ENCODE data around the gene SYDE2.
"Not testable (repeated sequence)": the region's sequence is repeated elsewhere in the genome, so short reads cannot be mapped to it uniquely, and the experiment has no call there.

Gene SYDE2, protein sequence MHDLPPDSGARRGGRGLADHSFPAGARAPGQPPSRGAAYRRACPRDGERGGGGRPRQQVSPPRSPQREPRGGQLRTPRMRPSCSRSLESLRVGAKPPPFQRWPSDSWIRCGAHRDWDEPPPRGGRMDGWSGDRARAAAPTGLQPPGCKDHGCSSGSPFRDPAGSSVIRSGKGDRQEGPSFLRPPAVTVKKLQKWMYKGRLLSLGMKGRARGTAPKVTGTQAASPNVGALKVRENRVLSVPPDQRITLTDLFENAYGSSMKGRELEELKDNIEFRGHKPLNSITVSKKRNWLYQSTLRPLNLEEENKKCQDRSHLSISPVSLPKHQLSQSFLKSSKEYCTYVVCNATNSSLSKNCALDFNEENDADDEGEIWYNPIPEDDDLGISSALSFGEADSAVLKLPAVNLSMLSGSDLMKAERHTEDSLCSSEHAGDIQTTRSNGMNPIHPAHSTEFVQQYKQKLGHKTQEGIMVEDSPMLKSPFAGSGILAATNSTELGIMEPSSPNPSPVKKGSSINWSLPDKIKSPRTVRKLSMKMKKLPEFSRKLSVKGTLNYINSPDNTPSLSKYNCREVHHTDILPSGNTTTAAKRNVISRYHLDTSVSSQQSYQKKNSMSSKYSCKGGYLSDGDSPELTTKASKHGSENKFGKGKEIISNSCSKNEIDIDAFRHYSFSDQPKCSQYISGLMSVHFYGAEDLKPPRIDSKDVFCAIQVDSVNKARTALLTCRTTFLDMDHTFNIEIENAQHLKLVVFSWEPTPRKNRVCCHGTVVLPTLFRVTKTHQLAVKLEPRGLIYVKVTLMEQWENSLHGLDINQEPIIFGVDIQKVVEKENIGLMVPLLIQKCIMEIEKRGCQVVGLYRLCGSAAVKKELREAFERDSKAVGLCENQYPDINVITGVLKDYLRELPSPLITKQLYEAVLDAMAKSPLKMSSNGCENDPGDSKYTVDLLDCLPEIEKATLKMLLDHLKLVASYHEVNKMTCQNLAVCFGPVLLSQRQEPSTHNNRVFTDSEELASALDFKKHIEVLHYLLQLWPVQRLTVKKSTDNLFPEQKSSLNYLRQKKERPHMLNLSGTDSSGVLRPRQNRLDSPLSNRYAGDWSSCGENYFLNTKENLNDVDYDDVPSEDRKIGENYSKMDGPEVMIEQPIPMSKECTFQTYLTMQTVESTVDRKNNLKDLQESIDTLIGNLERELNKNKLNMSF

DNA sequence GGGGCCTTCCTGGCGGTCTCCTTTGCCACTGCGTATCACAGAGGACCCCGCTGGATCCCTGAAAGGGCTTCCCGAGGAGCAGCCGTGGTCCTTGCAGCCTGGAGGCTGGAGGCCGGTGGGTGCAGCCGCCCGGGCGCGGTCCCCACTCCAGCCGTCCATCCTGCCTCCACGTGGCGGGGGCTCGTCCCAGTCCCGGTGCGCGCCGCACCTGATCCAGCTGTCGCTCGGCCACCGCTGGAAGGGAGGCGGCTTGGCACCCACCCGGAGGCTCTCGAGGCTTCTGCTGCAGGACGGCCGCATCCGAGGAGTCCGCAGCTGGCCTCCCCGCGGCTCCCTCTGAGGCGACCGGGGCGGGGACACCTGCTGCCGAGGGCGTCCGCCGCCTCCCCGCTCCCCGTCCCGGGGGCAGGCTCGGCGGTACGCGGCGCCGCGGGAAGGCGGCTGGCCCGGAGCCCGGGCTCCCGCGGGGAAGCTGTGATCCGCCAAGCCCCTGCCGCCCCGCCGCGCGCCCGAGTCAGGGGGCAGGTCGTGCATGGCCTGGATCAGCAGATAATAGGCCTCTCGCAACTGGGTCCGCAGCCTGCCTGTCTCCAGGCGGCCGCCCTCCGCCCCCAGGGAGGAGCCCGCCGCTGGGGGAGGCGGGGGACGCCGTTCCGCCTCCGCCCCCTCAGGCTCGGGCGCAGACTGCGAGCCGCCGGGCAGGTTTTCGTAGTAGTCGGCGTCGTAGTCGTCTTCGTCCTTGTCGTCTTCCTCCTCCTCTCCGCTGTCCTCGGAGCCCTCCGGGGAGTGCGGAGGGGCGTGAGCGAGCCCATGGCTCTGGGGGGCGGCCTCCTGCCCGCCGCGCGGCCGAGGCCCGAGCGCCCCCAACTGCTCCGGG is at the start of gene SYDE2:
SYDE2 (minus strand) TSS at position 554 of the 877 bp plus-strand sequence; CDS start at position 534, 20 bp downstream.
- DNase-seq, result peak; percentile 12

DNA sequence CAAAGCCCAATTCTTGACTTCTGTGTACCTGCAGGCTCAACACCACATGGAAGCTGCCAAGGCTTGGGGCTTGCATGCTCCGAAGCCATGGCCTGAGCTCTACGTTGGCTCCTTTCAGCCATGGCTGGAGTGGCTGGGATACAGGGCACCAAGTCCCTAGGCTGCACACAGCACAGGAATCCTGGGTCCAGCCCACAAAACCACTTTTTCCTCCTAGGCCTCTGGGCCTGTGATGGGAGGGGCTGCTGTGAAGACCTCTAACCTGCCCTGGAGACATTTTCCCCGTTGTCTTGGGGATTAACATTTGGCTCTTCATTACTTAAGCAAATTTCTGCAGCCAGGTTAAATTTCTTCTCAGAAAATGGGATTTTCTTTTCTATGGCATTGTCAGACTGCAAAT is 48.2 kb upstream of the SYDE2 start:
- not testable (repeated sequence) for DNase-seq

DNA sequence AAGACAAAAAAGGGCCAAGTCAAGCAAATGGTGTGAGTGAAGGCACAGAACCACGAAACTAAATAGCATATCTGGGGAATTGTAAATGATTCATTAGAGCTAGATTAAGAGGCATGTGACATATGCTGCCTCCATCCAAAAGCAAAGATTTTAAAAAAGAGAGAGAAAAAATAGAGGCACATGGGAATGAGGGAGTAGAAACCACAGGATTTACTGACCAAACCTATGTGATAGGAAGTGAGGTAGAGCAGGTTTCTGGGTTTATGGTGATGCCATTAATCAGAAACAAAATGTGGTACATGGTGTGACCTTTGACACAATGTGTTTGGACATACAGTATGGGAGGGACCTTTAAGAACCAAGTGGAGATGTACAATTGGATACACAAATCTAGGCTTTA is 45.1 kb upstream of the SYDE2 start:
- DNase-seq, result no peak

DNA sequence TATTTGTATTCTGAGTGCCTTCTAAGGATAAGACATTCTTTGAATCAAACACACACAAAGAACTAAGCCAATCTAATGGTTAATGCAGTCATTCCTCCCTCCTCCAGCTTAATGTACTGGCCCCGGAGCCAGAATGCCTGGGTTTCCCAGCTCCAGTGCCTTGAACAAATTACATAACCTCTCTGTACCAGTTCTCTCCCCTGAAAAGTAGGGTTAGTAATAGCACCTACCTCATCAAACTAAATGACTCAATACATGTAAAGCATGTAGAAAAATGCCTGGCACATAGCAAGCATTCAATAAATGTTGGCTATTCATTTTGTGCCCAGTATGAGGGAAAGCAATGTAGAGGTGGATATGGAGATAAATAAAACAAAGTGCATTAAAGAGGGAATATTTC is 44.6 kb upstream of the SYDE2 start:
- no peak for DNase-seq

DNA sequence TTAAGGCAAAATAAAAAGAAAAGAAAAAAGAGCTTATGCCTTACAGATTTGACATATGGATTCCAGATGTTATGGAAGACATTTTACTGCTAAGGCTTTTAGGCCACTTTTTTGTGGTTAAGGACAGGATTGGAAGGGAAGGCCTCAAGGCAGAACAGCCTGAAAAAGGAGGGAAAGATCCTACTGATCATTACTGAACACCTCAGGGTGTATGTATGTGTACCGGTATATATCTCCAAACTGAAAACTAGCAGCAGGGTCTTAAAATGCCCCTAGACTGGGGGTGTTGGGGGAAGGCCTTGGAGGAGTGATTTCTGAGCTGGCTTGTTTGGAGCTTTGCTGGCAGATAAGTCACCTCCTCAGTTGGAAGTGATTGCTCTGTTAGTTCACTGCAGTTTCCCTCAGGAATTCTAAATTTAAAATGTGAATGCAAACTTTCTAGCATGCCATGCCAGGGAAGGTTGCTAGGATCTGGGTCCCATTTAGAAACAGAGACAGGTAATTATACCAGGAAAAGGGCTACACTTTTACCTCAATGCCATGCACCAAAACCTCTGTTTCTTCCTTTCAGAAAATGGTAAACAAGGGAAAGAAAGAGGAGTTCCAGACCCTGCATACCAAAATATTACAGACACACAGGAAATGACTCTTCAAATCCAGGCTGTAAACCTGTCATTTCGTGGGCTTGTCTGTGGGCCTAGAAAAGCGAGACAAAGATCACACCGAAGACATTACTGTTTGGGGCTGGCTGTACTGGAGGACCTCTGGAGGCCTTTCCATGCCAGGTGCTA is 43.6 kb upstream of the SYDE2 start:
- no peak for DNase-seq

DNA sequence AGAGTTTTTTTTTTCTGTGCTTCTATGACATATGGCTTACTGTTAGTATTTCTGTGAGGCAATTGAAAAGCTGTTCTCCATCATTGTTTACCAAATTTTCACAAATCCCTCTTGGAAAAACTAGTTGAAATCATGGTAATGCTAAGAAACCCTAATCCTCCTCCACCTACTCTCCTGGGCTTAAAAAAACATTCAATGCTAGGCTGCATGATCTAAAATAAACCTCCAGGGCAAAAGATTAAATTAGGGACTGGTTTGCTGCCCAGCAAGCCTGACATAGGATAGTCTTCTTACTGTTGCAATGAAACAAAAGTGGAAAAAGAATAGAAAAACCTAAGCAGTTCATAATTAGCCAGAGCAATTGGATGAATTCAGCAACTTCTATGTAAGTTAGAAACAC is 42.6 kb upstream of the SYDE2 start:
- no peak for DNase-seq

DNA sequence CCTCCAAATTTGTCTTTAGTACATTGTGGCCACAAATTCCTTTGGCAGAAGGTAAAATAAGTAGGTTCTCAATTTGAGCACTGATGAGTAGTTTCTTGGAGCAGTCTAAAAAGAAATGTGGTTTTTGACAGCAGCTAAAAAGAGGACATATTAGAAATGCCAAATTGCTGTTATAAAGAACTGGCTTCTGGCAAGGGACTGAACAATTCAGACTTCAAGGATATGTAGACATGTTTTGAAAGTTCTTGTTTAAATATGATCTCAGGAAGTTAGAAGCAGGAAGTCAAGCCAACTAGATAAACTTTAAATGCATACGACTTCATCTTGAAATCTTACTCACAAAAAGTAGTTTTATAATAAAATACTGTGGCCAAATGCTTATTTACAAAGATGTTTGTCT is 39.8 kb upstream of the SYDE2 start:
- no peak for DNase-seq

DNA sequence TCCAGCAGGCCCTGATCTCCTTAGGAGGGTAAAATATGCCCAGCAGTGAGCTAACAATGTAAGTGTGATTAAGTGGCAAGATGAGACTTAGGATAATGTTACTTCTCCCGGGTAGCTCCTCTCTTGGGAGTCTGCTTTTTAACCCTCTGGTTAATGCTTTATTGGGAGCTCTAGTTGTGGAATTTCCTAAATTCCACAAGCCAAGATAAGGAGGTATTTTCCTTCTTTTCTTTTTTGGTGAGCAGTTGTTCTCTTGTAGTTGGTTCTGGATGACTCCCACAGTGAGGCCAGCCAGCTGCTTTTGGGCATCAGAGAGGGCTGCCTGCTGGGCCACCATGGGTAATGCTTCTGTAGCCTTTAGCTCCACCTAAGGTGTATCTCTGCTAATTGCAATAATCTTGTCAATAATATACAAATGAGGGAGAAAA is 39.4 kb upstream of the SYDE2 start:
- no peak for DNase-seq

DNA sequence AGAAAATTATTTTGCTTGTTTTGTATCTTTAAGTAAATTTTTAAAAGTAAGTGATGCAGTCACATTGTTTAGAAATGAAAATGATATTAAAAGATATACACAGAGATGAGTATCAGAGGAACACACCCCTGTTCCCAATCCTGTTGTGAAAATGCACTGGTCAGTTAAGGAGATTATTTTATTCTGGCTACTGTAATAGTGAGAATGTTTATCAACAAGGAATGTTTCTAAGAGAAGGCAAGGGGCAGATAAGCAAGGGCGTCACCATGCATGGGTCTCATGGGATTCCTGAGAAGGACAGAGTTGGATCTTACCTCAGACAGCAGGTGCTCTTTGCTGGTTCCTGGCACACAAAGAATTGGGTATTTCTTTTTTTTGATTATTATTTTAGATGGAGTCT is 36.8 kb upstream of the SYDE2 start:
- DNase-seq, result no peak

DNA sequence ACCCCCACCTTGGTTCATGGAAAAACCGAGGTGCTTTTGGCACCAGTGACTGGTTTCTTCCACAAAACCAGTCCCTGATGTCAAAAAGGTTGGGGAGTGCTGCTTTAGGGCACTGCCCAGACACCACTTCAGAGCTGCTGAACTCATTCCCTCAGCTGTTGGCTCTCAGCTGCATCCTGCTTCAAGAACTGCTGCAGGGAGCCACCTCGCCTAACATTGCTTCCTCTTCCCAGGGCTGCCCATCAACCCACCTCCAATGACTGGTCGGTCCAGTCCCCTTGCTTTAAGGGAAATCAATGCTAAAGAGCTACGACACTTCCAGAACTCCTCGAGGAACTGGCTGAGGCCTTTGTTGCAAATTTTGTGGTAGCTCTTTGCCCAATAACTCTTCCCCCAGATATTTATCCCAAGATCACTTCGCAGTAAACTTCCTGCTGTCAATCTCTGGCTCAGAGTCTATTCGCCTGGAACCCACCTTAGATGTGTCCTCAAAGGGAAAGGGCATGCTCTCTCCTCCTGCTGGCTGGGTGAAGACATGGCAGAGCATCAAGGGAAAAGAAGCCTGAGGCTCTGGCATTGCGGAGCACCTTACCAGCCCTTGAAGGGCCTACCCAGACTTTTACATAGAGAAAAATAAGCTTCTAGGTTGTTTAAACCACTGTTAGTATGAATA is 29.6 kb upstream of the SYDE2 start:
- no peak for DNase-seq

DNA sequence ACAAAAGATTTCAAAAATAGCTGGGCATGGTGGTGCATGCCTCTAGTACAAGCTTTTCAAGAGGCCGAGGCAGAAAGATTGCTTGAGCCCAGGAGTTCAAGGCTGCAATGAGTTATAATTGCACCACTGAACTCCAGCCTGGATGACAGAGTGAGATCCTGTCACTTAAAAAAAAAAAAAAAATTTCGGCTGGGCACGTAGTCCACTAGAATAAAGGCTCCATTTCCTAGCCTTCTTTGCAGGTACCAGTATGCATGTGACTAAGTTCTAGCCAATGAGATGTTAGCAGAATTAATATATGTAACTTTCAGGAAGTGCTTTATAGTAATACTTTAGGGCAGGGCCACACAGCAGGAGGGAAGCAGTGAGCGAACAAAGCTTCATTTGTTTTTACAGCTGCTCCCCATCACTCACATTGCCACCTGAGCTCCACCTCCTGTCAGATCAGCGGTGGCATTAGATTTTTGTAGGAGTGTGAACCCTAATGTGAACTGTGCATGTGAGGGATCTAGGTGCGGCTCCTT is 28.8 kb upstream of the SYDE2 start:
- no peak for DNase-seq

DNA sequence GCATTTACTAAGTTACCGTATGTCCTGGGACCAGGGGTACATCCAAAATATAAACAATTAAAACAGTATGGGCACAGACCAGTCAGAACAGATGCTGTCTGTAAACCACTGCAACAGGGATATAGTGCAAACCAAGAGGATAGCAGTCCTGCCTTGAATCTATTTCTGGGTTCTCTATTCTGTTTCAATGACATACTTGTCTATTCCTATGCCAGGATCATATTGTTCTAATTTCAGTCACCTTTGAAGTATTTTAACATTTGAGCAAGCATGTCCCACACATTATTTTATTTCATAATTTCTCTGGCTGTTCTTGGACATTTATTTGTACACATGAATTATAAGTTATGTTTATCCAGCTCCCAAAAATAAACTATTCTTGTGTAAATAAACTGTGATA is 28.2 kb upstream of the SYDE2 start:
- DNase-seq, result no peak

DNA sequence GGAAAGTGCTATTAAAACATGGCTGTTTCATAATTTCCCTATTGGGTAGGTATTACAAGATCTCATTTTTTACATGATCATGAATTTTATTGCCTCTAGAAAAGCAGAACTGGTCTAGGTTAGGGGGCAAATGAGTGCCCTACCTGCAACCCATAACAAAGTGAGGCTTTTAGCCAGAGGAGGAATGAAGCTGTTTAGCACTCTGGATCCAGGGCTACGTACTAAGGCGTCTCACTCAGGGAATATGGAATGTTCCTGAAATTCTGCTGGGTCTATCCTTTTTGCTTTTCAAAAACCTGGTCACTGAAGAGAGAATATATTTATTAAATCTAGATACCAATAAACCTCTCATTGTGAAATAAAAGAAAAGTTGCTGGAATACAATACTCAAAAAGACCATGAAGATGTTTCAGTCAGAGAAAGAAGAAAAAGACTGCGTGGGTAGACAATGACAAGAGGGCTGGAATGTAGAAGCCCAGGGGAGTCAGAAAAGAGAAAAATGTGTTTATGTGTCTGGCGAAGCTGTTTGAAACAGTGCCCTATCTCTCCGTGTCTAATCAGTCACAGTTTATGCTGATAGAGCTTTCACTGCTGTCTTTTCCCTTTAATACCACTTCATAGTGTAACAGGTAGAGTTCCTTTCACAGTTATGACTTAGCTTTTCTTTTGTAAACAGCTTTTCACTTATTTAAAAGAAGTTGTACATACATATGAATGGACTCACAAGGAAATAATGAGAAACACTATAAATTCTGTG is 25.0 kb upstream of the SYDE2 start:
- DNase-seq, result no peak

DNA sequence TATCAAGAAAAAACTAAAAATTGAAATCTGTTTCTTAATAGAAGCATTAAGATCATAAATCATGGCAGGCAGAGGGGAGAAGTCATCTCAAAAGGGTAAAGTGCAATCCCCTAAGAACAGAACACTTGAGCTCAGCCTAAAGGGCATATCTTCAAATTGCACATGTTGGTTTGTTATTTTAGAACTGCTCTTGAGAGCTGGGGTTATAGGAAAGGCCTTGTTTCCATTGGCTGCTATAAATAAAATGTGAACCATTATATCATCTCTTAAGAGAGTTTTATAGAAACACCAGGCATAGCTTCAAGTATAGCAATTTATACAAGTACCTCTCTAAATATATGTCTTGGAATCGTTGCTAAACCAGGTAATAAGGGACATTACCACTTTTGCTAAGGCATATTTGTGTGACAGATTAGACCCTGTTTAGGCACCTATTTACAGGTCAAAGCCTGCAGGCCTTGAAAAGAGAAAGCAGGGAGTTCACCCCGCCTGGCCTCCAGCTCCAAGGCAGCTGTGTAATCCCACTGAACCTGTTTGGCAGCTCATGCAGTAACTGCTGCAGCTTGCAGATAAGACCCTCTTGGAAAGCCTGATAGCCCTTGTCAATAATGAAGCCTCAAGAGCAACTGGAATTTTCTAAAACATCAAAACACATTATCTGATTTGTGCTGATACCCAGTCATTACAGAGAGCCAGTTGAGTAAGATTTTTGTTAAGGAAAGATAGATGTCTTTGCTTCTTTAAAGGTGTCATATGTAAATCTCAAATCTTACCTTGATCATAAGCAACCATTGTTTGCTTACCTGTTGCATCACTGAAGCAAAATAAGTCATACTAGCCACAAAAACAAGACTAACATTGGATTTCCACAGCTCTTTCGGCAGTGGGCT is 24.2 kb upstream of the SYDE2 start:
- DNase-seq, result no peak

DNA sequence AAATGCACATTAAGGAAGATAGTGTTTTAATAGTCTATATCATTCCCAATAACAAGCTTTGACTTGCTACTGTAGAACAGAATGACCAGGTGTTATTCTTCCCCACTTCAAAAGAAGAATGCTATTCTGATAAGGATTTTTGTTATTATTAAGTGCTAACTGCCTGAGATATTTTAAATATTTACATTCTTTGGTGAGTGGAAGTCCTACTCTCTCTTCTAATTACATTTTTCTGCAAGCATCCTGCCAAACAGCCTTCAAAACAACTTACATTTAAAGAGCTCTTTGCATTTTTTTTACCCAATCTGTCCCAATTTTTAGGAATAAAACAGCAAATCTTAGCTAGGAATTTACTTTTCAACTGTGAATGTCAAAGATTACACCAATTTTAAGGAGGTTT is 23.5 kb upstream of the SYDE2 start:
- DNase-seq, result no peak

DNA sequence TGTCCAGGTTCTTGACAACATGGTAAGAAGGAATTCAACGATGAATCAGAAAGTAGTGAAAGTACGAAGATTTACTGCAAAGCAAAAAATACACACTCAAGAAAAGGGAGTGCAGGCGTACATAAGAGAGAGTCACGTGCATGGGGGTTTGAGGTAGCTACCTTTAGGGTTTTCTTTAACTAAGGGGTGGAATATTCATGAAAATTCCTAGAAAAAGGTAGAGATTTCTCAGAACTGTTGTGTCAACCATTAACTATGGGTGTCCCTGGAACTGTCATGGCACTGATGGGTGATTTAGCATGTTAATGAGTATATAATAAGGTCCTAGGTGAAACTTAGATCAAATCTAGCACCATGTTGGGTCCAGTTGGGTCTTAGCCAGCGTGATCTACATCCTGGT is 22.5 kb upstream of the SYDE2 start:
- DNase-seq, result no peak

DNA sequence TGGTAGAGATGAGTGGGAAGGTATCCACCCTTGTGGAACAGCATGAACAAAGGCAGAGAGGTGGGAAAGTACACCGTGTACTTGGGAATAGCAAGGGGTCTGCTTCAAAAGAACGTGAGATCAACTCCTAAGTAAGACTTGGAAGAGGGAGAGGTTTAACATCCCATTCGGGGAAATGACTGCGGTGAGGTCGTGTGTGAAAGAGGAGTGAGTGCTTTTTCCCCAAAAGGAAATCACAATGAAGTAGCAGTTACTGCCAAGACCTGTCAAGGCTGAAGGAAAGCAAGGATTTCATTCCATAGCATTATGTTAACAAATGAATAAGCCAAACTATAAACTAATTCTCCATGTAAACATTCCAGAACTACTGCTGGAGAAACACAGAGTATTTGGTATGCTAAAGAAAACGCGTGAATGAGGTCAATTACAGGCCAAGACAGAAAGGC is 20.0 kb upstream of the SYDE2 start:
- no peak for DNase-seq

DNA sequence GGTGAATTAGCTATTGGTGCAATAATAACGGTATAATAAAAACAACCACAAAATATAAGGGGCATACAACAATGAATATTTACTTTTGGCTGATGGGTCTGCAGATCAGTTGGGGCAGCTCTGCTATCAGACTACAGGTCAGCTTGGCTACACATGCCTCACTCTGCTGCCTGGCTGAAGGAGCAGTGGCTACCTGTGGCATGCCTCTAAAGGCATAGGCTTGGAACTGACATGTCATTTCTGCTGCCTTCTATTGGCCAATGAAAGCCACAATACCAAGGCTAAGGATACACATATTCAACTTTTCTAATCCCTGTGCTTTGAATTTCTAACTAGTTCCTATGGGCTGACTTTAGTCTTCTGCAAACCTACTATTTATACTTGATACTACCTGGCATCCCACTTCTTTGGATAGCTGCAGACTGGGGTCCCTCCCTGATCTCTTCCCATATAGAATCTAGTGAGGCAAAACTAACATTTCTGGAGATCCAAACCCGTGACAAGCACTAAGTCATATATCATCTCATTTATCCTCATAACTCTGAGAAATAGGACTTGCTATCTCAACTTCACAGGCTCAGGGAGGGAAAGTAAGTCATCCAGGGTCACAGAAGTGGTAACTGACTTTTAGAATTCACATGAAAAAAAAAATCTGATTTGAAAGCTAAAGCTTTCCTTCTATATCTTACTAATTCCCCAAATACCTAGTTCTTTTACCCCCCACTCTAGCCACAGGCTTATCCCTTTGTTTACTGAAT is 19.2 kb upstream of the SYDE2 start:
- no peak for DNase-seq
